Body of pancreas (tissue), 4 donors: ENCODE data around the gene KIRREL3.

ENCODE experiments used
- CTCF ChIP-seq, 7 experiments: fragments of 450-650 bp in 4 of 7; fragments of 200-600 bp in 3 of 7; sonication (generic) in 3 of 7; IDR thresholded peaks; one replicate each; pipeline ENCODE4 v1.5.1; 2016 to 2019; ENCODE audit warnings: antibody characterized with exemption in 7 of 7
- POLR2A ChIP-seq, 3 donors: fragments of 450-650 bp; IDR thresholded peaks; one replicate each; pipeline ENCODE4 v1.6.1; 2016; ENCODE audit warnings: antibody characterized with exemption in 3 of 3, mild to moderate bottlenecking in 2 of 3

GRCh38 chr11:126676536-126676935, 324.0 kb downstream of the KIRREL3 start:
- TF ChIP-seq CTCF (IDR thresholded peaks at IDR 0.05) (no peak), POLR2A (IDR thresholded peaks at IDR 0.05) (no peak)
